NCI-H1105 treated with DMSO at 0.1 percent for 48 hours (cell line): ENCODE data around the gene VAV3.
"Not testable (repeated sequence)": the region's sequence is repeated elsewhere in the genome, so short reads cannot be mapped to it uniquely, and the experiment has no call there.

Source experiments
- DNase-seq: peaks from one replicate; lab custom pipeline; 2025; lab: John Stamatoyannopoulos, UW

Gene VAV3

DNA sequence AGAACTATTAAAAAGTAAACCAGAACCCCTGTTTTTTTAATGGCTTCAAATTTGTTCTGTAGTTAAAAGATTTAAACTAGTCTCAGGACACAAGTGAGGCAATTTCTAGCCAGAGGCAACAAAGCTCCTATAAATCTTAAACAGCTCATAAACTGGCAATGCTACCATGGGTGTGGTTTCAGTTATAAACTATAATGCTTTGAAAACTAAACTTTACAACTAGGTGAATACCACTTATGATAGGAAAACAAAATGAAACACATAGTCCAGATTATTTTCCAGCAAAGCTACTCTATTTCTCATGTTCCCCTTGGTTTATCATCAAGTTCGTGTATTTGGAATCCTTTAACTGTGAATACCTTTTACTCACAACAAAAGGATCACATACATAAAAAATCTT, 282.5 kb downstream of the VAV3 start:
- DNase-seq, result peak; percentile 10

DNA sequence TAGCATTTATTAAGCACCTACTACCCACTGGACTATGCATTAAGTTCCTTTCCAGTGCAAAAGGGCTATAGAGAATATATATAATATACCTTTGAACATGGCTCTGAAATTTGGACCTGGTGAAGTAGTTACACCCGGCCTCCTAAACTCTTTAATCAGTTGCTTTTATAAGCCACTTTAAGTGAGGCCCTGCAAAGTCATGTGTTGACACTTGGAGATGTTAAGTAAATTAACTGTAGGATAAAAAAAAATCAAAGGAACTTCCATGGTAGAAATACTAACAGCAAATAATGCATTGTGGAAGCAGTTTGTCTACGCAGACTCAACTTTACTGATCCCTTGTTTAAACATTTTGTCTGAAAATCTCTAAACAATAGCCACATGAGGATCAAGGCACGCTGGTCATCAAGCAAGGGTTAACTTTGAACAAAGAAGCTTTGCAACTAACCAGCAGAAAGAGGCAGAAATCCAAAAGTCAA, 283.9 kb downstream of the VAV3 start:
- no peak for DNase-seq

DNA sequence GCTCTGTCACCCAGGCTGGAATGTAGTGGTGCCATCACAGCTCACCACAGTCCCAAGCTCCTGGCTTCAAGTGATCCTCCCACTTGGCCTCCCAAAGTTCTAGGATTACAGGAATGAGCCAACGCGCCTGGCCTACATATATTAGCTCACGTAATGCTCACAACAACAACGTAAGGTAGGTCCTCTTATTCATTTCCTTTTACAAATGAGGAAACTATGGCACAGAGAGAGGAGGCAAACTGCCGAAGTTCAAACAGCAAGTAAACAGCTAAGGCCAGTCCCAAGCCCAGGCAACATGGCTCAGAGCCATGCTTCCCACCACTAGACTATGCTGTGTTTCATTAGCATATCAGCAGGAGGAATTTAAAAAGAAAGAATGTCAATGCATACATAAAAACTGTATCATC, 284.4 kb downstream of the VAV3 start:
- DNase-seq, result no peak

DNA sequence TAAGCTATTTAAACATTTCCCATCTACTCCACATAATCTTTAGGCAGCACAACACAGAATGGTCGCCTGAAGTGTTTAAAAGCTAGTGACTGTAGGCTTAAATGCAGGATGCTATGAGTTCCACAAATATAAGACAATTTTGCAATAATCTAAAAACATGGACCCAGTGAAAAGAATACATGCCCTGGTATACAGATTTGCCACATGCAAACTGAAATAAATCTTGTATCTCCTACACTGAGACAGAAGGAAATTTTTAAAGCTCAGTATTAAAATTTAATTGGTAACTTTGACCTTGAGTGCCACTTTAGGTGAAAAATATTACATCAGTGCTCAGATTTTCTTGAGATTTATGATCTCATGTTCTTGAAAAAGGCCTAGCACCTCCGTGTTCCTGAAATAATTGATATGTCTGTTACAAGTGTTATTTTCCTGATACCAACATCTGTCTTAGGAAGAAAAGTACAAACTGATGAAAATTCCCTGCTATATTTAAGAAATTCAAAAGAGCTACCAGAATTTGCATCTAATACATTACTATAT, 285.5 kb downstream of the VAV3 start:
- DNase-seq, result no peak

DNA sequence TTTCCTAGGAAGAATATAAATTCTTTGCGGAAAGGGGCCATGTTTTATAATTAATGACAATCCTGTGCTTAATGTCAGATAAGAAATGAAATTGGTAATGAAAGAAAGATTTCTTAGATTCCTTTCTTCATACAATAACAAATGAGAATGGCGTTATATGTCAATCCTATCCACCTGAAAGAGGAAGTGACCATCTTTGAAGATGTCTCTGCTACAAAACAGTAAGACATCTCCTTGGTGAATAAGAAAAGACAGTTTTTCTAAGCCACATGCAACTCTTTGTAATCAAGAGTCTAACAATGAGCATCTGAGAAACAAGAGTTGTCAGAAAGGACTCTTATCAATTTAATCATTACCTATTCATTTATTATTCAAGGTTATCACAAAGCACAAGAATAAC, 286.0 kb downstream of the VAV3 start:
- no peak for DNase-seq

DNA sequence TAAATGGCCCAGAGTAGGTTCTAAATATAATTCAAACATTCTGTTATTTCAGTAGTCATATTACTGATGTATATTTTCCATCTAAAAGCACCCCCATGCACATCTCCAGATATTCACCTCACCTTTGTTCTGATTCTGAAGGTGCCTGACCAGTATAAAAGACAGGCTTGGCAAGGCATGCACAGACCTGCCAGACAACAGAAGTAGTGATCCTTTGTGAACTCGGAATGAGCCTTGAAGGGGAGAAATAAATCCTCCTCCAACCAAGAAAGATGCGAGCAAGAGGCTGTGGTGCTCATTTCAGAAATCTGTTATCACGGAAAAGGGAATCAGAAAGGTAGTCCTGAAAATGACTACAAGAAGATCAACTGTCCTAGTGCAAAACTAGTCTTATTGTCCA, 287.3 kb downstream of the VAV3 start:
- DNase-seq, result peak; percentile 22

DNA sequence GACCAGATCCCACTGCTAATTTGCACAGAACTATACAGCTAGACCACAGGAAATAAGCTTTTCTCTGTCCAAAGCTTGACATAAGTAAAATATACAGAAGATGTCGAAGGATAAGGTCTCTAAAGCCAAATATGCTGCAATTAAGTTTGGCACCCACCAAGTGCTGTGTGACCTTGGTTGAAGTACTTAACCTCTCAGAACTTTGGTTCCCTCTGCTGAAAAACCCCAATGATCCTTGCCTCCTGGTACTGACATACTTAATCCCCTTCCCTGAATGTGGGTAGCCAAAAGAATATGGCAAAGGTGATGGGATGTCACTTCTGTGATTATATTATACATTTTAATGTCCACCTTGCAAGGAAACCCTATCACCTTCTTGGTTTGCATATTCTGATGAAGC, 290.5 kb downstream of the VAV3 start:
- no peak for DNase-seq

DNA sequence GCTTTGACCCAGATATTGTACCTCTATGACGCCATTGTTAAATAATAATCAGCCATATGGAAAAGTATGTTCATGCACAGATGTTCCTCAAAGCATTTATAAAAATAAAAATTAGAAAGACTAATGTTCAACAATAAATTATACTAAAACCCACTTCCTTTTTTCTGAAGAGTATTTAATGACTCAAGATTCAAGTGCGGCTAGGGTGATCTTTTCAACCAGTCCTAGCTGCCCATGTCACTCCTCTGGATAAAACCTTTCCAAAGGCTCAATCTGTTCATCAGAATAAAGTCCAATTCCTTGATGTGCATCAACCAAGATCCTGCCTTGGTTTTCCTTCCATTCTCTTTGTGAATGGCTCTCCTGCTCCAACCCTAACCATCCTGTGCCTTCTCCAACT, 292.0 kb downstream of the VAV3 start:
- DNase-seq, result no peak

DNA sequence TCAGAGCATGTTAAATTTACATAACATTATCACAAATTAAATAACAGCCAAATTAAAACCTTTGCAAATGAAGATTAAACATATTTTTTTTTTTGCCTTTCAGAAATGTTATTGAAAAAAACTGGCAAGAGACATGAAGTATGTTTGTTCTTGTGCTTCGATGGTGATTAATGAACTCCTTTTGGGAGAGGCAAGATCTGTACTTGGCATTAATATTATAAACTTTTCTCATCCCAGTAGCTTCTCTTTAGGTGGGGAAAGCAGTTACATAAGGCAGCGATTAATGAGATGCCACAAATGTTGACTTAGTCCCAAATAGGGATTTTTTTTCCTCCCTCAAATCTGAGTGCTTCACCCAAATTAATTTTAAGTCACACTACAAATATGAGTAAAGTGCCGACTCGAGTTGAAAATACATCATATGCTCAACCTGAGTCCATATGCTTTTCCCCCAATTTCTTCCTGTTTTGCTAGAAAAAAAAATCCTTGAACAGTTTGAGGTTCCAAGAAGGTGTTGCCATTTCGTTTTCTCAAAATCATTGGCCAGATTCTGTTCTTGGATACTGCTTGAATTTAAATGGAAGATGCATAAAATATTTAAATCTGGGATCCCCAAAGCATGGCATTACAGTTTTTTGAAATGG, 294.5 kb downstream of the VAV3 start:
- DNase-seq, result peak; percentile 73

DNA sequence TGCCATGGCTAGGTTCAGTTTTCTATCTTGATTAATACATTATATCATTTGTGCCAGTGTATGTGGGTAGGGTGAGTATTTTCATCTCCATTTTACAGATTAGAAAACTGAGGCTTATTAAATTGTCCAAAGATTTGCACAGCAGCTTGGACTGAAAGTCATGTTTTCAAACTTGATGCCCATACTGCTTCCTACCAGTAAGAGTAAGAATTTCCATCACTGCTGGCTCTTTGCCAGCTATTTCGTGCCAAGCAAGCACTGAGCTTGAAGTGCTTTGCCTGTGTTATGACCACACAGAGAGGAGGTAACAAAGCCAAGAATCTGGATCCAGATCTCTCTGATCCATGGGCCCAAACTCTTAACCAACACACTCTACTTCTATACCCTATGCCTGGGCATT, 295.0 kb downstream of the VAV3 start:
- DNase-seq, result peak; percentile 78

DNA sequence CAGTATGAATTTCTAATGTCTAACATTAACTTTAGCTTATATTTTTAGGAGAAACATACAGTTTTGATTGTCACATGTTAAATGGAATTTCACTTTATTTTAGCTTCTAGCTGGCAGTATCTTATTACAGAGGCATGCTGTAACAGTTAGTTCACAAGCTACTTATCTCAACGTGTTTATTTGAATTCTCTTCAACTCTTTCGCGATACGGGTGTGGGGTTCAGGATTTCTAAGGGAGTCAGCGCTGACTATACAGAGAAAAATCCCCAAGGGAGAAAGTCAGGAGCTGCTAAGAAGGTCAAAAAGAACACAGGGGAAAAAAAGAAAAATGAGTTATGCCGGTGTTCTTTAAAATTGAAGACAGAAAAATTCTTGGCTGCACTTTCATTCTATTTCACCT, 296.2 kb downstream of the VAV3 start:
- no peak for DNase-seq

DNA sequence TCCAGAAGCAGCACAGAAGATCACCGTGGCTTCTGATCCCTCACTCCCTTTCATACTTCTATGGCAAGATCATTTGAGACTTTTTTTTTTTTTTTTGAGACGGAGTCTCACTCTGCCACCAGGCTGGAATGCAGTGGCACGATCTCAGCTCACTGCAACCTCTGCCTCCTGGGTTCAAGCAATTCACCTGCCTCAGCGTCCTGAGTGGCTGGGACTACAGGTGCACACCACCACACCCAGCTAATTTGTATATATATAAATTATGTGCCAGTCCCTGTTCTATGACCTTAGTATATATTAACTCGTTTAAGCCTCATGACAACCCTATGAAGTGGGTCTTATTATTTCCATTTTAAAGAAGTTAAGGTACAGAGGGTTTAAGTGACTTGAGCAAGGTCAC, 298.5 kb downstream of the VAV3 start:
- DNase-seq, result no peak

DNA sequence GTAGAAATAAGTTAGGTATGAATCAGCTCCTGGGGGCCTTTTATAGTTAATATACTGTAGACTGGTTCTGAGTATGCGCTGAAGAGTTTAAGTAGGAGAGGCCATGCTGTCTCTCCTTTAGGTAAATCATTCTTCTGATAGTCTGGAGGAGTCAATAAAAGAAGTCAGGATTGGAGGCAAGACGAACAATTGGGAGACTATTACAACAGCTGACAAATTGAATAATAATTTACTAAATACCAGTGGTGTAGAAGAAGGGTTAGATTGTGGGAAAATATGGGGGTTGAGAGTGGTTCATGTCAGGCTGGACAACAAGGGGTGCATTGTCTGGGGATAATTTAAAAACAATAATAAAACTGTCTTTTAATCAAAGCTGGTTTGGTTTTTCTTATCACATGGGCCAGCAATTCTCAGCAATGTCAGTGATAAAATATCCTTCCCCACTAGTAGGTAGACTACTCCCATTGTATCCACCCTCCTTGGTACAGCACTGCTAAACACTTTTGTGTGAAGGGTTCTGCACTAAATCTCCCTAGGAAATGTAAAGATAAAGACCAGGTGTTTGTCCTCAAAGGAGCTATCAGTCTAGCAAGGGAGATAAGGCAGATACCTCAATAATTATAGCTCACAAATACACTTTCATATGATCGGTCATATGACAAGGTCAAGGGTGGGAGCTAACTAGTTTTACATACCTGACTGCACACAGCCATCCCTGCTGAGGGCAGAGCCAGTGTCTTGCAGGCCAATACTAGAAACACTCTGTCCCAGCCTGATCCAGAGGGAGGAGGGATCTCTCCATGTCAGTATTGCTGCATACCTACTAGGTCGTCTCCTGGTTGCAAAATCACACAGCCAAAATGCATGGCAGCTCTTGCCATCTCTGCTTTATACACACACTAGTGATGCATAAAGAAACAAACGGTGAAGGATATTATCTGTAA, 299.7 kb downstream of the VAV3 start:
- no peak for DNase-seq

DNA sequence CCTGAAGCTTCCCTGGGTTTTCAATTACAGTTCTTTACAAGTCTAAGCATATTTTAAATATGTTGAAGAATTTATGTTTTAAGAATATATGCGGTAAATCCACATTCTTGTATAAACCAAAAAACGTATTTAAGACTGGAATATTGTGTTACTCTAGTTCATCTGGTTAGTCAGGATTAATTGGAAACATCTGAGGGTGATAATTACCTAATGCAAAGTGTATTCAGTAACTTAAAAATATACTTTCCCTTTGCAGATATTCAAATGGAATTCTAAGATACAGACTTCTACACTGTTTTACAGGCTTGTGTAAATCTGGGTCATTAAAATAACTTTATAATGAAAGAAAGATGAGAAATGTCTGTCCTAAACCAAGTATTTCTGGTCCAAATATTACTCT, 302.0 kb downstream of the VAV3 start:
- no peak for DNase-seq

DNA sequence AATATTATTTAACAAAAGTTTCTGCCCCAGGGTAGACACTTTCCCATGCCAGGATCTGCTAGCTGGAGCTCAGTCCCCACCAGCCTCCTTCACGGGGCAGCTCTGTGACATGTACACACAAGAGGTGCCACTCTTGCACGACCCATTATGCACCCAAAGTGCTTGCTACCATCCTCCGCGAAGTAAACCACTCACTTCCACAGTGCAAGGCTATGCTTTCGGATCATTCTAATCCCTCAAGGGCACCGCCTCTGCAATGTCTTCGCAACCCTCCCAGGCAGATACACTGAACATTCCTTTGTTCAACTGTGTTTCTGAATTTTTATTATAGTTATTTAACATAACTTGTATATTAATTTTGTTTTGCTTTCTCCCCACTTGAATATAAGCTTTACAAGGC, 303.8 kb downstream of the VAV3 start:
- no peak for DNase-seq

DNA sequence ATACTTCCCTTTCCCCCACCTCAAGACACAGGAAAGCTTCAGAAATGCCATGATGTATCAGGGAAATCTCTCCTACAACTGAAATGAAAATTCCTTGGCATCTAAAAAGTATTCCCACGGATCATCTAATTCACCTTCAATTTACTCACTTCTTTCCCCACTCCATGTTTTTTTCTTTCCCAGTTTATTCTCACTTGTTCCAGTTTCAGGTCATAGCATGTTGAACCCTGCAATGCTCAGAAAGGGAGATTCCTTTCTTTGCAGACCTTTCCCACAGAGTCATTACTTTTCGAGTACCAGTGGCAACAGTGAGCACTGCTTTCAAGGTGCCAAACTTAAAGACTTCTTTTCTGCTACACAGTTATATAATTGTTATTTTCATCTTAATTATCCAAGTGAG, 305.0 kb downstream of the VAV3 start:
- no peak for DNase-seq

DNA sequence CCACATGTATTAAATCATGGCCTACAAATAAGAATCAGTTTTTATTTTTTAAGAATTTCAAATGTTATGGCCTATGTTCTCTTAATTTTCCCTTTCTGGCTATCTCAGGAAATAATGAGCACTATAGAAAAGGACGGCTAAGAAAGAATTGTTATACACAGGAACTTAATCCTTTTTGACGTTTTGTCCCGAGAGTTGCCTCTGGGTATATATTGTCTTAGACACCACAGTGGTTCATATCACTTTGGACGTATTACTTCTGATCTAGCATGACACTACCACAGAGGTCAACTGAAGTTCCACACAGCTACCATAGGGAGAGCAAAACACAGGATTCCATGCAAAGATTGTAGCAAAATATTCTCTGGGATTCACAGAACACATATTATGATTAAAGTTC, 307.6 kb downstream of the VAV3 start:
- DNase-seq, result no peak

DNA sequence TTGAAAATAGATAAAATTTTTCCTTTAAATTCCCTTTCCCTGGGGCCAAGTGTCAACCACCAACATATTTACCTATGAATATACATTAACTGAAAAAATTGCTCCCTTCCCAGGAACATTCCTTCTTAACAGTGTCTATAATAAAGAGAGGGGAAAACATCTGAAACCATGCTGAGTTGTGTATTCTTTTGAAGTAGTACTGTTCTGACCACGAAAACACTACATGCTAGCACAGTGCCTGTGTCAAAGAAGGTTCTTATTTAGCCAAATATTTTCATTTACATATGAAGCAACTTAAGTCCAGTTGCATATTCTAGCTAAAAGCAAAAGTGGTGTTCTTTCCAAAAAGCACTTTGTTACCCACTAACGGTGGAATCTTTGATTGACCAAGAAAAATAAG, 311.2 kb downstream of the VAV3 start:
- no peak for DNase-seq

DNA sequence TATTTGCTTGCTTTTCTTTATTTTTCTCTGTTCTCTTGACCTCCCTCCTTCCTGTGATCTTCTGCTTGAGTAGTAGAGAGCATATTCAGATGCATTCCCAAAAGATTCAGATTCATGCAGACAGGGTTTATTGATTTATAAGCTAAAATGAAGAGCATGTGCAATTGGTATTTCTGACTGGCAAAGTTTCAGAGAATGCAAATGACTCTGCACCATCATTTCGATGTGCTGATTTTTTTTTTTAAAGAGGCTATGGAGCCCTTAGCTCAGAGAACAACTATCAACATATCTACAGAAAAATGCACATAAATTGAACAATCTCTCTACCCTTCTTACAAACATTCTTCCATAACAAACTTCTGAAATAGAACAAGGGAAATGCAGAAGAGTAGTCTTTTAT, 312.0 kb downstream of the VAV3 start:
- DNase-seq, result no peak

DNA sequence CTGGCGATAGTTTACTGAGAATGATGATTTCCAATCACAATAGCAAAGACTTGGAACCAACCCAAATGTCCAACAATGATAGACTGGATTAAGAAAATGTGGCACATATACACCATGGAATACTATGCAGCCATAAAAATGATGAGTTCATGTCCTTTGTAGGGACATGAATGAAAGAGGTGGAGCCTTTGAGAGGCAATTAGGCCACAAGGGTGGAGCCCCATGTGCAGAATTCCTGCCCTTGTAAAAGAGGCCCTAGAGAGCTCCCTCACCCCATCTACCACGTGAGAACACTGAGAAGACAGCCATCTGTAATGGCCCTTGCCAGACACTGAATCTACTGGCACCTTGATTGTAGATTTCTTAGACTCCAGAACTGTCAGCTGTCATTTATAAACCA, 314.2 kb downstream of the VAV3 start:
- DNase-seq, result not testable (repeated sequence)

DNA sequence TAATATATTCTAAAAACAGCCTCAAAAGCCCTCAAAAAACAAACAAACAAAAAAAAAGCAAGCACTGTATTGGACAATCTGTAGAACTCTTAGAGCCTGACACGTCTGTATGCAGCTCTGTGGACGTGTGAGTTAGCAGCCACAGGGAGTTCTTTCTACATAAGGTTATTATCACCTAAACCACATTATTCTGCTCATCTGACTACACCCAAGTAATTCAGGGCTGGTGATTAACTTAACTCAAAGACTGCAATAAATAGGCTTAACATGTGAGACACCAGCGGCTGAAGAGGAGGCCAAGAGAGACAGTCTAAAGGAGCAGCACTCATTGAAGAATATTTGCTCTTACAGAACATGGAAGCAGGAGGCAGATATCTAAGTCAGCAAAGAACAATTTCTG, 316.0 kb downstream of the VAV3 start:
- DNase-seq, result no peak

DNA sequence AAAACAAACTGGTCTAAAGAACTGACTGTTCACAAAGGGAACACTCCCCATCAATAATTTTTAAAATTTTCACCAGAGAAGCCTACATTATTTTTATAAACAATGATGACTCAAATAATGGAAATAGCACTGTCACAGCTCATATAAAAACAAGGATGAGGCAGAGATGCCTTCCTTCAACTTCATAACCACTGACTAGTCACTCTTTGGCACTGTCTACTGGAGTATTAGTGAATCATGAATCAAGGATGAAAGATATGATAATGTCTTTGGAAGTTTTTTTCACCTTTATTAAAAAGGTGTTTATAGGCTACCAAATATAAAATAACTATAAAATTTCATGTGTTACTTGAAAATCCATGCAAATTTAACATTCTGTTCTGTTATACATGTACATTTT, 316.9 kb downstream of the VAV3 start:
- DNase-seq, result no peak

DNA sequence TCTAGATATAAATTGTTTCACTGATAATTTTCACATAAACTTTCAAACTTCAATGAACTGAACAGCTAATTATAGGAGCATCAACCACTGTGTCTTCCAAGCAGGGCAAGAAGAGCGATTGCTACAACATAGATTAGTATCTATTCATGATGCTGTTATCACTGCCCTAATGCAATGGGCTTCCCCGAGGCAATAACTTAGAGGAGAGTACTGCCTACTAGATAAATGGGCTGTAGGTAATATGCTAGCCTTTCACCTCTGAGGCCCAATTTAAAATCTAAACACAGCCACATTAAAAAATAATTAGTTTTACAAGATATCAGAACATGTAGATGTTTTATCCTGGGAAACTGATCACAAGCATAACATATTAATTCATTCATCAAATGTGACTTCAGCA, 318.0 kb downstream of the VAV3 start:
- DNase-seq, result no peak
